T47D (cell line): ENCODE data around the gene INPP5A.
"Not testable (repeated sequence)": the region's sequence is repeated elsewhere in the genome, so short reads cannot be mapped to it uniquely, and the experiment has no call there.

ENCODE experiments used
- DNase-seq, 2 experiments: peaks; one replicate each; pipeline versions ENCODE4 v3.0.0 to v3.0.0-alpha.2; 2011 to 2012; ENCODE audit warnings: low read depth in 1 of 2, low spot score in 1 of 2
- JUND ChIP-seq: IDR thresholded peaks from 2 replicates; pipeline ENCODE4 v1.6.1; 2012; ENCODE audit warnings: low read depth
- in situ Hi-C: cut with HindIII; loops from 2 replicates; pipeline ENCODE4 v1.10.0; 2016; ENCODE audit warnings: low sequenced_read_pairs, low pct_unique_long_range_greater_than_20kb

INPP5A gene

GRCh38 chr10:132790934-132791829 lies 253.6 kb downstream of the INPP5A start:
- in situ Hi-C loops, result no loop called here
- TF ChIP-seq JUND, result no peak
- no peak for DNase-seq

GRCh38 chr10:132792099-132792498 lies 254.5 kb downstream of the INPP5A start:
- DNase-seq, in situ Hi-C loops: not testable (repeated sequence)

- in situ Hi-C loops, result no loop called here
- TF ChIP-seq JUND, result no peak
- no peak for DNase-seq
Observed at GRCh38 chr10:132792796-132793195, 255.2 kb downstream of the INPP5A start.

GRCh38 chr10:132793213-132793612 lies 255.6 kb downstream of the INPP5A start:
- TF ChIP-seq JUND, result no peak
- DNase-seq, result no peak
- in situ Hi-C loops, result no loop called here

- in situ Hi-C loops, result no loop called here
- no peak for TF ChIP-seq JUND
- no peak for DNase-seq
Observed at GRCh38 chr10:132793871-132794849, 256.6 kb downstream of the INPP5A start.

- in situ Hi-C loops, result no loop called here
- no peak for DNase-seq
- TF ChIP-seq JUND, result no peak
Observed at GRCh38 chr10:132796846-132797245, 259.3 kb downstream of the INPP5A start.

- in situ Hi-C loops, DNase-seq: not testable (repeated sequence)
Observed at GRCh38 chr10:132797986-132798385, 260.4 kb downstream of the INPP5A start.

GRCh38 chr10:132798403-132798802 lies 260.8 kb downstream of the INPP5A start:
- no peak for DNase-seq
- in situ Hi-C loops, result no loop called here
- no peak for TF ChIP-seq JUND

GRCh38 chr10:132798876-132799275 lies 261.3 kb downstream of the INPP5A start:
- no peak for DNase-seq
- TF ChIP-seq JUND, result no peak
- in situ Hi-C loops, result no loop called here

GRCh38 chr10:132799865-132800264 lies 262.3 kb downstream of the INPP5A start:
- no peak for DNase-seq
- no peak for TF ChIP-seq JUND
- in situ Hi-C loops, result no loop called here

- in situ Hi-C loops, result no loop called here
- DNase-seq, result no peak
- no peak for TF ChIP-seq JUND
Observed at GRCh38 chr10:132802048-132802447, 264.5 kb downstream of the INPP5A start.

- TF ChIP-seq JUND, result no peak
- in situ Hi-C loops, result no loop called here
- DNase-seq, result no peak
Observed at GRCh38 chr10:132802694-132803320, 265.2 kb downstream of the INPP5A start.
